IPS-20b (cell line): ENCODE measurements around the gene JCHAIN.
"Not testable (repeated sequence)": the region's sequence is repeated elsewhere in the genome, so short reads cannot be mapped to it uniquely, and the experiment has no call there.

ENCODE experiments used
- H3K27ac ChIP-seq: one replicate; pipeline ENCODE4 v1.5.1; 2013; ENCODE audit warnings: low read length
- H3K27me3 ChIP-seq: 2 replicates; pipeline ENCODE4 v1.6.1; 2013; ENCODE audit warnings: mild to moderate bottlenecking, low read length, inconsistent platforms; ENCODE audit not compliant: insufficient read depth
- H3K36me3 ChIP-seq: 2 replicates; pipeline ENCODE4 v1.6.1; 2013; ENCODE audit warnings: low read depth, mild to moderate bottlenecking, inconsistent platforms, low read length, moderate library complexity; ENCODE audit not compliant: insufficient read depth
- H3K4me1 ChIP-seq: 2 replicates; pipeline ENCODE4 v1.6.1; 2013; ENCODE audit warnings: mild to moderate bottlenecking, control low read depth, inconsistent platforms, low read length, moderate library complexity; ENCODE audit not compliant: insufficient read depth
- H3K4me3 ChIP-seq: 2 replicates; pipeline ENCODE4 v1.5.1; 2013; ENCODE audit warnings: mild to moderate bottlenecking, low read length, inconsistent platforms
- H3K9ac ChIP-seq: 2 replicates; pipeline ENCODE4 v1.6.1; 2013; ENCODE audit warnings: low read depth, mild to moderate bottlenecking, inconsistent platforms, low read length, moderate library complexity
- H3K9me3 ChIP-seq: 2 replicates; pipeline ENCODE4 v1.6.1; 2013; ENCODE audit warnings: mild to moderate bottlenecking, low read depth, low read length, inconsistent platforms; ENCODE audit not compliant: insufficient read depth

Gene JCHAIN

GRCh38 chr4:70705183-70706043 lies 39.1 kb upstream of the JCHAIN start:
- Histone ChIP-seq H3K4me1 (peaks cover 22% of the 10 kb centered on the region), H3K4me3 (peak overlapping the region; percentile 81), H3K36me3 (no peaks in the 10 kb centered on the region), H3K9me3 (no peaks in the 10 kb centered on the region), H3K27me3 (peaks cover 12% of the 10 kb centered on the region; the same call in 1 of the 2 replicates), H3K27ac (no peak overlapping the region), H3K9ac (peak overlapping the region; percentile 80)

- H3K4me3 ChIP-seq, result peak overlapping the region; percentile 81; the same call in 1 of the 2 replicates
- no peak overlapping the region for H3K27ac ChIP-seq
Observed at GRCh38 chr4:70704931-70705182, 38.5 kb upstream of the JCHAIN start.

GRCh38 chr4:70704215-70704930 lies 38.1 kb upstream of the JCHAIN start:
- Histone ChIP-seq H3K9me3 (no peaks in the 10 kb centered on the region), H3K4me3 (peak overlapping the region; percentile 81), H3K4me1 (peaks cover 17% of the 10 kb centered on the region), H3K36me3 (no peaks in the 10 kb centered on the region), H3K27ac (no peak overlapping the region), H3K27me3 (peaks cover 12% of the 10 kb centered on the region; the same call in 1 of the 2 replicates), H3K9ac (peak overlapping the region; percentile 74)

More at GRCh38 chr4:70704931-70705182, 38.5 kb upstream of the JCHAIN start:
- H3K27me3 ChIP-seq, result peaks cover 12% of the 10 kb centered on the region; the same call in 1 of the 2 replicates
- no peaks in the 10 kb centered on the region for H3K36me3 ChIP-seq
- H3K9ac ChIP-seq, result peak overlapping the region; percentile 80; the same call in 1 of the 2 replicates
- H3K9me3 ChIP-seq, result no peaks in the 10 kb centered on the region
- H3K4me1 ChIP-seq, result peaks cover 21% of the 10 kb centered on the region

GRCh38 chr4:70703619-70704214 lies 37.4 kb upstream of the JCHAIN start:
- Histone ChIP-seq H3K36me3 (no peaks in the 10 kb centered on the region), H3K9me3 (no peaks in the 10 kb centered on the region), H3K9ac (peak overlapping the region; percentile 74; the same call in 1 of the 2 replicates), H3K27me3 (peaks cover 12% of the 10 kb centered on the region; the same call in 1 of the 2 replicates), H3K27ac (no peak overlapping the region), H3K4me1 (peaks cover 12% of the 10 kb centered on the region), H3K4me3 (peak overlapping the region; percentile 81)

GRCh38 chr4:70702592-70702991 lies 36.3 kb upstream of the JCHAIN start:
- H3K9ac ChIP-seq, H3K36me3 ChIP-seq, H3K4me3 ChIP-seq, H3K9me3 ChIP-seq, H3K27ac ChIP-seq: not testable (repeated sequence)
- Histone ChIP-seq H3K4me1 (peaks cover 12% of the 10 kb centered on the region), H3K27me3 (peaks cover 12% of the 10 kb centered on the region; the same call in 1 of the 2 replicates)

GRCh38 chr4:70701271-70701670 lies 35.0 kb upstream of the JCHAIN start:
- Histone ChIP-seq H3K4me3 (no peak overlapping the region), H3K27me3 (peaks cover 6% of the 10 kb centered on the region; the same call in 1 of the 2 replicates), H3K4me1 (peaks cover 7% of the 10 kb centered on the region), H3K9ac (no peak overlapping the region), H3K27ac (no peak overlapping the region), H3K36me3 (no peaks in the 10 kb centered on the region), H3K9me3 (no peaks in the 10 kb centered on the region)

GRCh38 chr4:70700712-70701111 lies 34.4 kb upstream of the JCHAIN start:
- H3K27me3 ChIP-seq, result peaks cover under 1% of the 10 kb centered on the region; the same call in 1 of the 2 replicates
- H3K4me3 ChIP-seq, result no peak overlapping the region
- H3K27ac ChIP-seq, result no peak overlapping the region
- peaks cover 5% of the 10 kb centered on the region; the same call in 1 of the 2 replicates for H3K4me1 ChIP-seq
- no peak overlapping the region for H3K9ac ChIP-seq
- H3K9me3 ChIP-seq, result no peaks in the 10 kb centered on the region
- H3K36me3 ChIP-seq, result no peaks in the 10 kb centered on the region

GRCh38 chr4:70698435-70698834 lies 32.1 kb upstream of the JCHAIN start:
- not testable (repeated sequence) for H3K36me3 ChIP-seq, H3K9me3 ChIP-seq, H3K27me3 ChIP-seq, H3K4me3 ChIP-seq, H3K9ac ChIP-seq, H3K4me1 ChIP-seq, H3K27ac ChIP-seq

GRCh38 chr4:70694633-70695032 lies 28.3 kb upstream of the JCHAIN start:
- not testable (repeated sequence) for H3K9me3 ChIP-seq, H3K9ac ChIP-seq, H3K27me3 ChIP-seq, H3K27ac ChIP-seq, H3K4me3 ChIP-seq, H3K4me1 ChIP-seq
- peaks cover 13% of the 10 kb centered on the region for H3K36me3 ChIP-seq

GRCh38 chr4:70691661-70692060 lies 25.4 kb upstream of the JCHAIN start:
- Histone ChIP-seq H3K9ac (no peak overlapping the region), H3K27ac (no peak overlapping the region), H3K9me3 (no peaks in the 10 kb centered on the region), H3K36me3 (peaks cover 13% of the 10 kb centered on the region), H3K4me3 (no peak overlapping the region), H3K4me1 (peaks cover 8% of the 10 kb centered on the region; the same call in 1 of the 2 replicates), H3K27me3 (no peaks in the 10 kb centered on the region)

- Histone ChIP-seq H3K4me1 (peaks cover 8% of the 10 kb centered on the region; the same call in 1 of the 2 replicates), H3K36me3 (peaks cover 13% of the 10 kb centered on the region), H3K9me3 (no peaks in the 10 kb centered on the region), H3K27ac (peak overlapping the region; percentile 88), H3K27me3 (no peaks in the 10 kb centered on the region), H3K9ac (peak overlapping the region; percentile 94), H3K4me3 (peak overlapping the region; percentile 97)
Observed at GRCh38 chr4:70688795-70689231, 22.5 kb upstream of the JCHAIN start.
